ENCODE measurements around the gene MYLK4. TPM values are rescaled to one million over a fixed set of nuclear protein-coding genes. Genes with fewer than 3 reads are reported as not detected.

Gene MYLK4
- 1.3 TPM for total RNA-seq

GRCh38 chr6:2750832-2751231, at the start of gene MYLK4:
MYLK4 (minus strand) TSS chr6:2750922; CDS start chr6:2749294, 1,628 bp downstream.

GRCh38 chr6:2765166-2765895, 14.6 kb upstream of the MYLK4 start, which contains the start of gene WRNIP1:
WRNIP1 (plus strand) TSS chr6:2765393; CDS start chr6:2765623, 230 bp downstream.

Other genes with a start within 250 kb of the MYLK4 start
- gene WRNIP1, start 14.5 kb upstream of the MYLK4 start, total RNA-seq: 51.3 TPM
- 19.3 TPM for gene SERPINB1, start 90.9 kb upstream of the MYLK4 start, total RNA-seq
- 10.9 TPM for gene SERPINB9, start 152.4 kb upstream of the MYLK4 start, total RNA-seq
- gene SERPINB6, start 220.6 kb upstream of the MYLK4 start, total RNA-seq: 58.7 TPM
- gene NQO2, start 249.0 kb upstream of the MYLK4 start, total RNA-seq: 13.1 TPM

Measured in metanephros (tissue), 1 donor.